ENCODE results near the gene ZNF433. TPM values are rescaled to one million over a fixed set of nuclear protein-coding genes. Genes with fewer than 3 reads are reported as not detected.

ZNF433 gene
- polyA plus RNA-seq, 1 donor from 2014 or later = 40.6 TPM

DNA sequence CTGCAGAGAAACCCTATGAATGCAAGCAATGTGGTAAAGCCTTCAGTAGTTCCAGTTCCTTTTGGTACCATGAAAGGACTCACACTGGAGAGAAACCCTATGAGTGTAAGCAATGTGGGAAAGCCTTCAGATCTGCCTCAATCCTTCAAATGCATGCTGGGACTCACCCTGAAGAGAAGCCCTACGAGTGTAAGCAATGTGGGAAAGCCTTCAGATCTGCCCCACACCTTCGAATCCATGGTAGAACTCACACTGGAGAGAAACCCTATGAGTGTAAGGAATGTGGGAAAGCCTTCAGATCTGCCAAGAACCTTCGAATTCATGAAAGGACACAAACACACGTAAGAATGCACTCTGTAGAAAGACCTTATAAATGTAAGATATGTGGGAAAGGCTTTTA, 56.0 kb downstream of the ZNF433 start:
- H3K36me3 ChIP-seq (ENCODE audit: insufficient read depth, low read length) = peaks cover 13% of the 10 kb centered on the region
- TF ChIP-seq, protein P1, sequence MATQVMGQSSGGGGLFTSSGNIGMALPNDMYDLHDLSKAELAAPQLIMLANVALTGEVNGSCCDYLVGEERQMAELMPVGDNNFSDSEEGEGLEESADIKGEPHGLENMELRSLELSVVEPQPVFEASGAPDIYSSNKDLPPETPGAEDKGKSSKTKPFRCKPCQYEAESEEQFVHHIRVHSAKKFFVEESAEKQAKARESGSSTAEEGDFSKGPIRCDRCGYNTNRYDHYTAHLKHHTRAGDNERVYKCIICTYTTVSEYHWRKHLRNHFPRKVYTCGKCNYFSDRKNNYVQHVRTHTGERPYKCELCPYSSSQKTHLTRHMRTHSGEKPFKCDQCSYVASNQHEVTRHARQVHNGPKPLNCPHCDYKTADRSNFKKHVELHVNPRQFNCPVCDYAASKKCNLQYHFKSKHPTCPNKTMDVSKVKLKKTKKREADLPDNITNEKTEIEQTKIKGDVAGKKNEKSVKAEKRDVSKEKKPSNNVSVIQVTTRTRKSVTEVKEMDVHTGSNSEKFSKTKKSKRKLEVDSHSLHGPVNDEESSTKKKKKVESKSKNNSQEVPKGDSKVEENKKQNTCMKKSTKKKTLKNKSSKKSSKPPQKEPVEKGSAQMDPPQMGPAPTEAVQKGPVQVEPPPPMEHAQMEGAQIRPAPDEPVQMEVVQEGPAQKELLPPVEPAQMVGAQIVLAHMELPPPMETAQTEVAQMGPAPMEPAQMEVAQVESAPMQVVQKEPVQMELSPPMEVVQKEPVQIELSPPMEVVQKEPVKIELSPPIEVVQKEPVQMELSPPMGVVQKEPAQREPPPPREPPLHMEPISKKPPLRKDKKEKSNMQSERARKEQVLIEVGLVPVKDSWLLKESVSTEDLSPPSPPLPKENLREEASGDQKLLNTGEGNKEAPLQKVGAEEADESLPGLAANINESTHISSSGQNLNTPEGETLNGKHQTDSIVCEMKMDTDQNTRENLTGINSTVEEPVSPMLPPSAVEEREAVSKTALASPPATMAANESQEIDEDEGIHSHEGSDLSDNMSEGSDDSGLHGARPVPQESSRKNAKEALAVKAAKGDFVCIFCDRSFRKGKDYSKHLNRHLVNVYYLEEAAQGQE (IDR thresholded peaks at IDR 0.05; ENCODE audit: borderline replicate concordance) = no peak
- TF ChIP-seq SMC3 (conservative IDR thresholded peaks at IDR 0.05; ENCODE audit: poor library complexity) = no peak
- no peak for TF ChIP-seq EP300 (conservative IDR thresholded peaks at IDR 0.05; ENCODE audit: poor library complexity, severe bottlenecking)
- no peak for TF ChIP-seq TAF1 (IDR thresholded peaks at IDR 0.05; ENCODE audit: low read depth)
- TF ChIP-seq RAD21 (conservative IDR thresholded peaks at IDR 0.05) = no peak
- TF ChIP-seq, protein P2, sequence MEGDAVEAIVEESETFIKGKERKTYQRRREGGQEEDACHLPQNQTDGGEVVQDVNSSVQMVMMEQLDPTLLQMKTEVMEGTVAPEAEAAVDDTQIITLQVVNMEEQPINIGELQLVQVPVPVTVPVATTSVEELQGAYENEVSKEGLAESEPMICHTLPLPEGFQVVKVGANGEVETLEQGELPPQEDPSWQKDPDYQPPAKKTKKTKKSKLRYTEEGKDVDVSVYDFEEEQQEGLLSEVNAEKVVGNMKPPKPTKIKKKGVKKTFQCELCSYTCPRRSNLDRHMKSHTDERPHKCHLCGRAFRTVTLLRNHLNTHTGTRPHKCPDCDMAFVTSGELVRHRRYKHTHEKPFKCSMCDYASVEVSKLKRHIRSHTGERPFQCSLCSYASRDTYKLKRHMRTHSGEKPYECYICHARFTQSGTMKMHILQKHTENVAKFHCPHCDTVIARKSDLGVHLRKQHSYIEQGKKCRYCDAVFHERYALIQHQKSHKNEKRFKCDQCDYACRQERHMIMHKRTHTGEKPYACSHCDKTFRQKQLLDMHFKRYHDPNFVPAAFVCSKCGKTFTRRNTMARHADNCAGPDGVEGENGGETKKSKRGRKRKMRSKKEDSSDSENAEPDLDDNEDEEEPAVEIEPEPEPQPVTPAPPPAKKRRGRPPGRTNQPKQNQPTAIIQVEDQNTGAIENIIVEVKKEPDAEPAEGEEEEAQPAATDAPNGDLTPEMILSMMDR (IDR thresholded peaks at IDR 0.05; ENCODE audit: poor library complexity, severe bottlenecking) = no peak
- no peak for TF ChIP-seq POLR2AphosphoS5 (IDR thresholded peaks at IDR 0.05)
- TF ChIP-seq EZH2 (IDR thresholded peaks at IDR 0.05; ENCODE audit: borderline replicate concordance, insufficient read depth, low read length, poor library complexity, severe bottlenecking) = no peak
- TF ChIP-seq MXI1 (conservative IDR thresholded peaks at IDR 0.05; ENCODE audit: poor library complexity, severe bottlenecking) = no peak
- no peak overlapping the region for H2AFZ ChIP-seq (ENCODE audit: low read depth, low read length)
- no peak overlapping the region for H3K4me3 ChIP-seq (ENCODE audit: low read length)
- no peak overlapping the region for H3K27ac ChIP-seq (ENCODE audit: low read length)
- H3K79me2 ChIP-seq (replicated peaks; ENCODE audit: insufficient read depth, low read length) = no peaks in the 10 kb centered on the region
- H4K20me1 ChIP-seq (ENCODE audit: insufficient read depth) = no peaks in the 10 kb centered on the region
- no peaks in the 10 kb centered on the region for H3K9me2 ChIP-seq (ENCODE audit: insufficient read depth, low read length)
- no peaks in the 10 kb centered on the region for H3K27me3 ChIP-seq (ENCODE audit: insufficient read depth, low read depth, low read length)
- peaks cover 27% of the 10 kb centered on the region for H3K9me3 ChIP-seq (ENCODE audit: low read length)
- no peak overlapping the region for H3K4me2 ChIP-seq (ENCODE audit: low read length)
- H3K9ac ChIP-seq (ENCODE audit: low read length) = no peak overlapping the region
- no peaks in the 10 kb centered on the region for H3F3A ChIP-seq (ENCODE audit: insufficient read depth, low read length, poor library complexity, severe bottlenecking)

DNA sequence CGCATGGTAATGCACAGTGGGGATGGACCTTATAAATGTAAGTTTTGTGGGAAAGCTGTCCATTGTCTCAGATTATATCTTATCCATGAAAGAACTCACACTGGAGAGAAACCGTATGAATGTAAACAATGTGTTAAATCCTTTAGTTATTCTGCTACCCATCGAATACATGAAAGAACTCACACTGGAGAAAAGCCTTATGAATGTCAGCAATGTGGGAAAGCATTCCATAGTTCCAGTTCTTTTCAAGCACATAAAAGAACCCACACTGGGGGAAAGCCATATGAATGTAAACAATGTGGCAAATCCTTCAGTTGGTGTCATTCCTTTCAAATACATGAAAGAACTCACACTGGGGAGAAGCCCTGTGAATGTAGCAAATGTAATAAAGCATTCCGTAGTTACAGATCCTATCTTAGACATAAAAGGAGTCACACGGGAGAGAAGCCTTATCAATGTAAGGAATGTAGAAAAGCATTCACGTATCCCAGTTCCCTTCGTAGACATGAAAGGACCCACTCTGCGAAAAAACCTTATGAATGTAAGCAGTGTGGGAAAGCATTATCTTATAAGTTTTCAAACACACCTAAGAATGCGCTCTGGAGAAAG, 56.9 kb downstream of the ZNF433 start:
- Histone ChIP-seq H3K36me3 (ENCODE audit: insufficient read depth, low read length) (peaks cover 13% of the 10 kb centered on the region), H3K79me2 (replicated peaks; ENCODE audit: insufficient read depth, low read length) (no peaks in the 10 kb centered on the region), H3K9me2 (ENCODE audit: insufficient read depth, low read length) (no peaks in the 10 kb centered on the region), H3K9me3 (ENCODE audit: low read length) (peaks cover 27% of the 10 kb centered on the region), H4K20me1 (ENCODE audit: insufficient read depth) (no peaks in the 10 kb centered on the region), H2AFZ (ENCODE audit: low read depth, low read length) (no peak overlapping the region), H3F3A (ENCODE audit: insufficient read depth, low read length, poor library complexity, severe bottlenecking) (no peaks in the 10 kb centered on the region), H3K4me3 (ENCODE audit: low read length) (no peak overlapping the region), H3K27me3 (ENCODE audit: insufficient read depth, low read depth, low read length) (no peaks in the 10 kb centered on the region), H3K9ac (ENCODE audit: low read length) (no peak overlapping the region), H3K4me2 (ENCODE audit: low read length) (no peak overlapping the region), H3K27ac (ENCODE audit: low read length) (no peak overlapping the region)
- TF ChIP-seq EZH2 (IDR thresholded peaks at IDR 0.05; ENCODE audit: borderline replicate concordance, insufficient read depth, low read length, poor library complexity, severe bottlenecking) = no peak
- TF ChIP-seq RAD21 (conservative IDR thresholded peaks at IDR 0.05) = no peak
- TF ChIP-seq EP300 (conservative IDR thresholded peaks at IDR 0.05; ENCODE audit: poor library complexity, severe bottlenecking) = no peak
- TF ChIP-seq, protein P2 (IDR thresholded peaks at IDR 0.05; ENCODE audit: poor library complexity, severe bottlenecking) = no peak
- TF ChIP-seq MXI1 (conservative IDR thresholded peaks at IDR 0.05; ENCODE audit: poor library complexity, severe bottlenecking) = no peak
- no peak for TF ChIP-seq TAF1 (IDR thresholded peaks at IDR 0.05; ENCODE audit: low read depth)
- TF ChIP-seq, protein P1 (IDR thresholded peaks at IDR 0.05; ENCODE audit: borderline replicate concordance) = no peak
- TF ChIP-seq POLR2AphosphoS5 (IDR thresholded peaks at IDR 0.05) = no peak
- TF ChIP-seq SMC3 (conservative IDR thresholded peaks at IDR 0.05; ENCODE audit: poor library complexity) = no peak

All from neural cell (in vitro differentiated cells).